ENCODE results near the gene TGFB2. TPM values are rescaled to one million over a fixed set of nuclear protein-coding genes. Genes with fewer than 3 reads are reported as not detected.

The TGFB2 gene
- polyA plus RNA-seq, 1 donor (not counting 4 experiments of a cell fraction or from before 2014, with no cell fraction given), result 21.5 TPM

DNA sequence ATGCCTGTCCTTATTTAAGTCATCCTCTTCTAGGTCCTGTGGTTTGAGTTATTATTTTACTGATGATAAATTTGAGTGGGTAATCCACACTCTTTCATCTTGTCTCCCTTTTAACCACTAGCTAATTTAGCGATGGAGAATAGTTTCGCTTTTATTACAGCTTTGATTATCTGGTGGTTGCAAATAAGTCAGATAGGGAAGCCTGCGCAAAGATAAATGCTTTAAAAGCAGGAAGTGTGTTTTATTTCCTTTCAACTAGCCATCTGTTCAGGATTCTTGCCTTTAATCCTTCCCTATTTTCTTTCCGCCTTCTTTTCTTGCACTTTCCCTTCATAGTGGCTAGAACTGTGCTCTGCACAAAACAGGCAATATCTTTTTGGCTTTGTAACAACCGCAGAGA is 129.0 kb downstream of the TGFB2 start:
- no peaks in the 10 kb centered on the region for H3K9me3 ChIP-seq (ENCODE audit: control insufficient read depth, low read depth, low read length)
- H3K9me1 ChIP-seq (ENCODE audit: control insufficient read depth, extremely low read depth, insufficient read depth, low read length), result no peaks in the 10 kb centered on the region
- H3K4me3 ChIP-seq (ENCODE audit: control insufficient read depth in 2 of 3, extremely low read depth in 1 of 3, insufficient read depth in 2 of 3, low read depth in 1 of 3, low read length in 3 of 3), result no peak overlapping the region
- no peak for DNase-seq (ENCODE audit: low read depth, low spot score)
- H3K4me2 ChIP-seq (ENCODE audit: control insufficient read depth, extremely low read depth, insufficient read depth, low read depth, low read length), result no peak overlapping the region
- H3K36me3 ChIP-seq (ENCODE audit: control insufficient read depth in 2 of 2, extremely low read depth in 1 of 2, insufficient read depth in 2 of 2, low read length in 2 of 2), result no peaks in the 10 kb centered on the region
- H3K27me3 ChIP-seq (ENCODE audit: control insufficient read depth, extremely low read depth, insufficient read depth, low read length), result no peaks in the 10 kb centered on the region
- H3K4me1 ChIP-seq (ENCODE audit: control insufficient read depth, extremely low read depth, insufficient read depth, low read length), result peaks cover 31% of the 10 kb centered on the region
- dilution Hi-C loops (cut with MboI; ENCODE audit: extremely low pct_ligation_motif_present, low sequenced_read_pairs), result no loop called here
- no peak for FAIRE-seq
- H3K9ac ChIP-seq (ENCODE audit: control insufficient read depth, extremely low read depth, insufficient read depth, low read length), result no peak overlapping the region
- no peak for TF ChIP-seq EZH2 (IDR thresholded peaks at IDR 0.05; ENCODE audit: low read length)
- TF ChIP-seq, protein P1, sequence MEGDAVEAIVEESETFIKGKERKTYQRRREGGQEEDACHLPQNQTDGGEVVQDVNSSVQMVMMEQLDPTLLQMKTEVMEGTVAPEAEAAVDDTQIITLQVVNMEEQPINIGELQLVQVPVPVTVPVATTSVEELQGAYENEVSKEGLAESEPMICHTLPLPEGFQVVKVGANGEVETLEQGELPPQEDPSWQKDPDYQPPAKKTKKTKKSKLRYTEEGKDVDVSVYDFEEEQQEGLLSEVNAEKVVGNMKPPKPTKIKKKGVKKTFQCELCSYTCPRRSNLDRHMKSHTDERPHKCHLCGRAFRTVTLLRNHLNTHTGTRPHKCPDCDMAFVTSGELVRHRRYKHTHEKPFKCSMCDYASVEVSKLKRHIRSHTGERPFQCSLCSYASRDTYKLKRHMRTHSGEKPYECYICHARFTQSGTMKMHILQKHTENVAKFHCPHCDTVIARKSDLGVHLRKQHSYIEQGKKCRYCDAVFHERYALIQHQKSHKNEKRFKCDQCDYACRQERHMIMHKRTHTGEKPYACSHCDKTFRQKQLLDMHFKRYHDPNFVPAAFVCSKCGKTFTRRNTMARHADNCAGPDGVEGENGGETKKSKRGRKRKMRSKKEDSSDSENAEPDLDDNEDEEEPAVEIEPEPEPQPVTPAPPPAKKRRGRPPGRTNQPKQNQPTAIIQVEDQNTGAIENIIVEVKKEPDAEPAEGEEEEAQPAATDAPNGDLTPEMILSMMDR (optimal IDR thresholded peaks at IDR 0.05 in 1 of 3, IDR thresholded peaks at IDR 0.05 in 1 of 3, conservative IDR thresholded peaks at IDR 0.05 in 1 of 3; ENCODE audit: extremely low read depth in 1 of 3, insufficient read depth in 2 of 3, low read length in 3 of 3), result no peak
- no peak overlapping the region for H2AFZ ChIP-seq (ENCODE audit: control insufficient read depth, low read length)
- H4K20me1 ChIP-seq (ENCODE audit: control insufficient read depth, extremely low read depth, insufficient read depth, low read length), result no peaks in the 10 kb centered on the region
- no peak overlapping the region for H3K27ac ChIP-seq (ENCODE audit: control insufficient read depth, insufficient read depth, low read length)
- no peaks in the 10 kb centered on the region for H3K79me2 ChIP-seq (ENCODE audit: control insufficient read depth, insufficient read depth, low read length)

DNA sequence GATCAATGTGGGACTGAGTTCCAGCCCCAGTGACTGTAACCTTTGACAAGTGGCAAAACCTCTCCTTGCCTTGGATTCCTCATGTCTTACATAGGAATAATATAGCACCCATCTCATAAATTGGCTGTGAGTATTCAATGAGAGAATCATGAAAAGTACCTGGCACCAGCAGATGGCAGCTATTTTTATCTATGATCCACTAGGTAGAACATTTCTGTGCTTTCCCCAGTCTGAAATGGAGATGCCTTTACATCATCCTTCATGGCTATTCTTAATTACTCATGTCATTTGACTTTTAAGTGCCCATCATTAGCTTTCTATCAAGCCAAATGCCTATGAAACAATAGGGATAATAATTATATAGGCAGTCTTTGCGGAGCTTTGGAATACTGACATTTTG is 130.1 kb downstream of the TGFB2 start:
- H3K79me2 ChIP-seq (ENCODE audit: control insufficient read depth, insufficient read depth, low read length), result no peaks in the 10 kb centered on the region
- TF ChIP-seq EZH2 (IDR thresholded peaks at IDR 0.05; ENCODE audit: low read length), result no peak
- TF ChIP-seq, protein P1 (optimal IDR thresholded peaks at IDR 0.05 in 1 of 3, IDR thresholded peaks at IDR 0.05 in 1 of 3, conservative IDR thresholded peaks at IDR 0.05 in 1 of 3; ENCODE audit: extremely low read depth in 1 of 3, insufficient read depth in 2 of 3, low read length in 3 of 3), result no peak
- FAIRE-seq (peak; percentile 41), DNase-seq (ENCODE audit: low read depth, low spot score) (no peak)
- no peak overlapping the region for H3K4me3 ChIP-seq (ENCODE audit: control insufficient read depth in 2 of 3, extremely low read depth in 1 of 3, insufficient read depth in 2 of 3, low read depth in 1 of 3, low read length in 3 of 3)
- H3K27me3 ChIP-seq (ENCODE audit: control insufficient read depth, extremely low read depth, insufficient read depth, low read length), result no peaks in the 10 kb centered on the region
- H3K9me1 ChIP-seq (ENCODE audit: control insufficient read depth, extremely low read depth, insufficient read depth, low read length), result no peaks in the 10 kb centered on the region
- no peaks in the 10 kb centered on the region for H3K36me3 ChIP-seq (ENCODE audit: control insufficient read depth in 2 of 2, extremely low read depth in 1 of 2, insufficient read depth in 2 of 2, low read length in 2 of 2)
- H2AFZ ChIP-seq (ENCODE audit: control insufficient read depth, low read length), result no peak overlapping the region
- H3K4me1 ChIP-seq (ENCODE audit: control insufficient read depth, extremely low read depth, insufficient read depth, low read length), result peaks cover 43% of the 10 kb centered on the region
- H3K4me2 ChIP-seq (ENCODE audit: control insufficient read depth, extremely low read depth, insufficient read depth, low read depth, low read length), result no peak overlapping the region
- H4K20me1 ChIP-seq (ENCODE audit: control insufficient read depth, extremely low read depth, insufficient read depth, low read length), result no peaks in the 10 kb centered on the region
- no peaks in the 10 kb centered on the region for H3K9me3 ChIP-seq (ENCODE audit: control insufficient read depth, low read depth, low read length)
- H3K9ac ChIP-seq (ENCODE audit: control insufficient read depth, extremely low read depth, insufficient read depth, low read length), result no peak overlapping the region
- peak overlapping the region; percentile 29 for H3K27ac ChIP-seq (ENCODE audit: control insufficient read depth, insufficient read depth, low read length)
- dilution Hi-C loops (cut with MboI; ENCODE audit: extremely low pct_ligation_motif_present, low sequenced_read_pairs), result no loop called here

Data from keratinocyte (primary cell).